Germinal center (tissue), 1 donor: ENCODE measurements around the gene SLC26A8.
"Not testable (repeated sequence)": the region's sequence is repeated elsewhere in the genome, so short reads cannot be mapped to it uniquely, and the experiment has no call there.

ENCODE experiments used
- DNase-seq: peaks from one replicate; pipeline ENCODE4 v3.0.0; 2012; ENCODE audit warnings: mixed read lengths, low spot score

The SLC26A8 gene

GRCh38 chr6:35911871-35912653 is 112.4 kb downstream of the SLC26A8 start:
- no peak for DNase-seq

GRCh38 chr6:35909571-35909970 is 114.9 kb downstream of the SLC26A8 start:
- not testable (repeated sequence) for DNase-seq

GRCh38 chr6:35908753-35909401 is 115.6 kb downstream of the SLC26A8 start:
- DNase-seq: not testable (repeated sequence)

- DNase-seq: no peak
Measured at GRCh38 chr6:35907750-35908149, 116.7 kb downstream of the SLC26A8 start.

- no peak for DNase-seq
Measured at GRCh38 chr6:35906499-35906846, 118.0 kb downstream of the SLC26A8 start.

DNA sequence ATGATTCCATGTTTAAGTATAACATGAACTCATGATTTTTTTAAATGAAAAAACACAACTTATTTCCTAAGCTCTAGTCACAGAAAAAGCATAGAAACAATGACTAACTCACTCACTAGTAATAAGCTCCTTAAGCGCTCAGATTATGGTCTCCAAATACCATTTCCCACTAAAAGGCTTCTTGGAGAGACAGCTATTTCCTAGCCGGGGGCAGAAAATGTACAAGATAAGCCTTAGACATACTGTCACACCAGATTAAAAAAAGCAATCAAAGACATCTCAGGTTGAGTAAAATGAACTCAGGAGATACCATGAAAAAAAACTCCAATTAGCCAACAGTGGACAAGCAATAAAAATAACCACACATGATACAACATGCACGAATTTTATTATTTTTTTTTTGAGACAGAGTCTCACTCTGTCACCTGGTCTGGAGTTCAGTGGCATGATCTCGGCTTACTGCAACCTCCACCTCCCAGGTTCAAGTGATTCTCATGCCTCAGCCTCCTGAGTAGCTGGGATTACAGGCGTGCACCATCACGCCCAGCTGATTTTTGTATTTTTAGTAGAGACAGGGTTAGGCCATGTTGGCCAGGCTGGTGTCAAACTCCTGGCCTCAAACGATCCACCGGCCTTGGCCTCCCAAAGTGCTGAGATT is 118.5 kb downstream of the SLC26A8 start:
- DNase-seq: no peak

DNA sequence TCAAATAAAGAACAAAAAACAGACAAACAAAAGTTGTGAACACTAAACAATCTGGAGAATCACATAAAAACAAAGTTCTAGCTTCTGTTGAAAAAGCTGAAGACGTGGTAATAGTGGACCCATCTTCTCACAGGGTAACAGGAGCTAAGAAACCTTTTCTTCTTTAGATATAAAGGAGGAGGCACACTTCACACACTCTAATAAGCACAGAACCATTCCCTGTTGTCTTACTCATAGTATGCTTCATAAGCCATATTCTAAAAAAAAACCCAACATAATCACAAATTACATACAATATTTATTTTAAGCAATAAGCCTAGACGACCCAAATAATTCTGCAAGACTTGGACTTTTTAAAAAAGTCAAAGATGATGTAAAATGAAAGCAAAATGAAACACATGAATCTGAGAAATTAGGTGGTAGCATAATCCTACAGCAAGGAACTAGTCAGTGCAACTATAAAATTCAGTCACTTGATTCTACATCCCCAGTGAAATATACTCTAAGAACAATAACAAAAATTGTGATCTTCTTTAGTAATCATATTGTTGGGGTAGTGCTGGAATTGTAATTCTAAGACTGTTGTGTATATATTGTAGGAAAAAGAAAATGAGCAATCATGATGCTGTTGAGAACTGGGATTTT is 119.2 kb downstream of the SLC26A8 start:
- DNase-seq: no peak

DNA sequence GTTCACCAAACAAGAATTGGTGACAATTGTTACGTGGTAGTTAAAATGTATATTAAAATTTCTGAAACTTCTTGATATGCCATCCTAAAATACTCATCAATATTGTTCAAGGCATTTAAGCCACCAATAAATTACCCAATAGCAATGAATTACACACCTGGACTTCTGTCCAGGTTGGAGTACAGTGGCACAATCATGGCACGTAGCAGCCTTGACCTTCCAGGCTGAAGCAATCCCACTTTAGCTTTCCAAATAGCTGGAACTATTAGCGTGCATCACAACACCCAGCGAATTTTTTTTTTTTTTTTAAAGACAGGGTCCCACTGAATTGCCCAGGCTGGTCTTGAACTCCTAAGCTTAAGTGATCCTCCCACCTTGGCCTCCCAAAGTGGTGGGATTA is 120.8 kb downstream of the SLC26A8 start:
- no peak for DNase-seq

GRCh38 chr6:35900448-35900847 is 124.0 kb downstream of the SLC26A8 start:
- DNase-seq: no peak

DNA sequence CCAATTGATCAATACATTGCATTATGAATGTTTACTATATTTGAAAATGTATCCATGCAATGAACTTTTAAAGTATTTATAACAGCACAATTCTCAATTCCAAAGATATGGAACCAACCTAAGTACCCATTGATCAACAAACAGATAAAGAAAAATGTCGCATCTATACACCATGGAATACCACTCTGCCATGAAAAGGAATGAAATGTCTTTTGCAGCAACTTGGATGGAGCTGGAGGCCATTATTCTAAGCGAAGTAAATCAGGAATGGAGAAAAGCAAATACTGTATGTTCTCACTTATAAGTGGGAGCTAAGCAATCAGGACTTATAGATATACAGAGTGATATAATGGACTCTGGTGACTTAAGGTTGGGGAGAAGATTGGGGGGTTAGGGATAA is 126.4 kb downstream of the SLC26A8 start:
- no peak for DNase-seq

DNA sequence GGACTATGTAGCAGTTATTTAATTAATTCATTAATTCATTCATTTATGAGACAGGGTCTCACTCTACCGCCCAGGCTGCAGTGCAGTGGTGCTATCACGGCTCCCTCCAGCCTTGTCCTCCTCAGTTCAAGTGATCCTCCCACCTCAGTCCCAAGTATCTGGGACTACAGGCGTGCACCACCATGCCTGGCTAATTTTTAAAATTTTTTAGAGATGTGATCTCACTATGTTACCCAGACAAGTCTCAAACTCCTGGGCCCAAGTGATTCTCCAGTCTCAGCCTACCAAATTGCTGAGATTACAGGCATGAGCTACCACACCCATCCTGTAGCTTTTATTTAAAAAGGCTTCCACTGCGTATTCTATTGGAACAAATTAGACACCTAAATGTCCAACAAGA is 127.0 kb downstream of the SLC26A8 start:
- DNase-seq: no peak

GRCh38 chr6:35897036-35897435 is 127.4 kb downstream of the SLC26A8 start:
- no peak for DNase-seq

DNA sequence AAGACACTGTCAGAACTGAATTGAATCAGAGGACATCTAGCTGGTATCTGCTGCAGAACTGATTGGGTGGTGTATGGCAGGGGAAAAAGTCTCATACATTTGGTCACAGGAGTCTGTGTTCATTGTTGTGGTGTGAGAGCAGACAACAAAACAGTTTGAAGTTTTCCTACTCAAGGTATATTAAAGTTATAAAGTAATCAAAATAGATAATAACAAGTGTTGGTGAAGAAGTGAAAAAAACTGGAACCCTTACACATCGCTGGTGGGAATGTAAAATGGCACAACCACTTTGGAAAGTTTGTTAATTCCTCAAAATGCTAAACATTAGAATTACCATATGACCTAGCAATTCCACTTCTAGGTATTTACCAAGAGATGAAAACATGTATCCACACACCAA is 128.2 kb downstream of the SLC26A8 start:
- no peak for DNase-seq

GRCh38 chr6:35895560-35895959 is 128.9 kb downstream of the SLC26A8 start:
- DNase-seq: no peak

GRCh38 chr6:35894776-35895175 is 129.7 kb downstream of the SLC26A8 start:
- DNase-seq: no peak
